ENCODE data around the gene CCDC172.
"Not testable (repeated sequence)": the region's sequence is repeated elsewhere in the genome, so short reads cannot be mapped to it uniquely, and the experiment has no call there.

Gene CCDC172

DNA sequence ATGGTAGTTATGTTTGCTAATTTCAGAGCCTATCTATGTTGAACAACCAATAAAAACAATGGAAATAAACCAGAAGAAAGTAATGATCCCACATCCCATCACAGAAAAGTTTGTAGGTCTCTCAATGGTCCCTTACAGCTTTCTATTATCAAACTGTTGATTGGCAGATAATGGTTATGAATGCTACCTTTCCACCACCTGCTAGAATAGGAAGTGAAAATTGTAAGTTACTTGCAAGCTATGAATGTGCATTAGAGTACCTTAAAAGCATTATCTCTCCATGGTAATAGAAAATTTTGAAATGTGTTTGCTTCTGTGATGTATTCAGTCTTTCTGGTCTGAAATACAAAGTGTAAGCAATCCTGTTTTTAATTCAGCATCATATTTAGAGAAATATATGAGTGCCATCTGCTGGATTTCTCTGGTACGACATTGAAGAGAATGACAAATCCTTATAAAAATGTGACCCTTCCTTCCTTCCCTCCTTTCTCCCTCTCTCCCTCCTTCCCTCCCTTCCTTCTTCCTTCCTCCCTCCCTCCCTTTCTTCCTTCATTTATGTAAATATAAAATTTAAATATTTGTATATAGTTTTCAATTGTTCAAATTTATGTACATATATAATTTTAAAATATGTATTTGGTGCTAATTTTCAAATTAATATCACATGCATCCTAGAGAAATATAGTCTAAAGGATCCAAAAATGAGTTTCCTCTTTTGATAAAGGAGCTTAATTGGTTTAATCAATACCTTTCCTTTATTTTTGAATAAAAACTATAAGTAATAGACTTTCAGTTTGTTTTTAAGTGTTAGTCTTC is 62.0 kb downstream of the CCDC172 start:
- H3K27me3 ChIP-seq (ENCODE audit: control insufficient read depth in 2 of 2, insufficient read depth in 2 of 2, low read length in 2 of 2) = no peaks in the 10 kb centered on the region
- no peak overlapping the region for H3K4me3 ChIP-seq (ENCODE audit: low read length in 2 of 2)
- no peak overlapping the region for H3K27ac ChIP-seq (ENCODE audit: low read depth in 2 of 2, low read length in 2 of 2)
- no peaks in the 10 kb centered on the region for H3K4me1 ChIP-seq (ENCODE audit: control insufficient read depth in 2 of 2, insufficient read depth in 2 of 2, low read length in 2 of 2)
- H3K9me3 ChIP-seq (ENCODE audit: control insufficient read depth in 2 of 2, low read length in 2 of 2) = no peaks in the 10 kb centered on the region
- no peak overlapping the region for H3K9ac ChIP-seq (ENCODE audit: low read depth in 1 of 2, low read length in 2 of 2)
- no peaks in the 10 kb centered on the region for H3K36me3 ChIP-seq (ENCODE audit: control insufficient read depth in 2 of 2, insufficient read depth in 2 of 2, low read length in 2 of 2)

GRCh38 chr10:116393246-116393831 is 69.1 kb downstream of the CCDC172 start:
- H3K9ac ChIP-seq (ENCODE audit: low read depth in 1 of 2, low read length in 2 of 2); H3K9me3 ChIP-seq (ENCODE audit: control insufficient read depth in 2 of 2, low read length in 2 of 2); H3K4me3 ChIP-seq (ENCODE audit: low read length in 2 of 2); H3K27ac ChIP-seq (ENCODE audit: low read depth in 2 of 2, low read length in 2 of 2); H3K27me3 ChIP-seq (ENCODE audit: control insufficient read depth in 2 of 2, insufficient read depth in 2 of 2, low read length in 2 of 2); H3K36me3 ChIP-seq (ENCODE audit: control insufficient read depth in 2 of 2, insufficient read depth in 2 of 2, low read length in 2 of 2); H3K4me1 ChIP-seq (ENCODE audit: control insufficient read depth in 2 of 2, insufficient read depth in 2 of 2, low read length in 2 of 2): not testable (repeated sequence)

DNA sequence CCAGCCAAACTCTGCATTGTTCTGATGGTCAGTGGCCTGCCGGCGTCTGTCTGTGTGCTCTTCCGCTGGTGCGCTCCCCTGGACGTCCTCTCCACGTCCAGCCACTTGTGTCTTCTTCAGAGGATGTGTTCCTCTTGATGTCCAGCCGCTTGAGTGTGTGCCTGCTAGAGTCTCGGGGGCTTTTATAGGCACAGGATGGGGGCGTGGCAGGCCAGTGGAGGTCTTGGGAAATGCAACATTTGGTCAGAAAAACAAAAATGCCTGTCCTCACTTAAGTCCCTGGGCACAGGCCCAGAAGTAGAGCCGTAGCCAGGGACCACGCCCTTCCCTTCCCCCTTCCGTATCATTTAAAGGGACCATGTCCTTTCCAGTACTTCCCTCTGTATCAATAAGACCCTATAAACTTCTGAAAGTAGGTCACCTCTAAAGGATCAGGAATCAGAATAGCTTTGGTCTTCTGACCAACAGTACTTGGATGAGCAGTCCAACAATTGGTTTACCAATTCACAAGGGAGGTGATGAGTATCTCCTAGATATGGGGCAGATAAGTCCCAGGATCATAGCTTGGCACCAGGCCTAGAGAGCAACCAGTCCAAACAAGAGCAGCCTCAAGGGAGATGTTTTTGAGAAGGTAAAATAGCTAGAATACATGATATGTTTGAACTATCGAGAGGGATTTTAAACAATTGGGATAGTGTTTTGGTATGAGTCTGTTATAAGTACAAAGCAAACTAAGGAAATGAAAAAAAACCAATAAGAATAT is 71.2 kb downstream of the CCDC172 start:
- Histone ChIP-seq H3K9me3 (ENCODE audit: control insufficient read depth in 2 of 2, low read length in 2 of 2) (no peaks in the 10 kb centered on the region), H3K36me3 (ENCODE audit: control insufficient read depth in 2 of 2, insufficient read depth in 2 of 2, low read length in 2 of 2) (no peaks in the 10 kb centered on the region), H3K27me3 (ENCODE audit: control insufficient read depth in 2 of 2, insufficient read depth in 2 of 2, low read length in 2 of 2) (no peaks in the 10 kb centered on the region), H3K9ac (ENCODE audit: low read depth in 1 of 2, low read length in 2 of 2) (no peak overlapping the region), H3K27ac (ENCODE audit: low read depth in 2 of 2, low read length in 2 of 2) (no peak overlapping the region), H3K4me3 (ENCODE audit: low read length in 2 of 2) (no peak overlapping the region), H3K4me1 (ENCODE audit: control insufficient read depth in 2 of 2, insufficient read depth in 2 of 2, low read length in 2 of 2) (no peaks in the 10 kb centered on the region)

- Histone ChIP-seq H3K36me3 (ENCODE audit: control insufficient read depth in 2 of 2, insufficient read depth in 2 of 2, low read length in 2 of 2) (no peaks in the 10 kb centered on the region), H3K27me3 (ENCODE audit: control insufficient read depth in 2 of 2, insufficient read depth in 2 of 2, low read length in 2 of 2) (no peaks in the 10 kb centered on the region), H3K27ac (ENCODE audit: low read depth in 2 of 2, low read length in 2 of 2) (no peak overlapping the region), H3K9ac (ENCODE audit: low read depth in 1 of 2, low read length in 2 of 2) (no peak overlapping the region), H3K4me1 (ENCODE audit: control insufficient read depth in 2 of 2, insufficient read depth in 2 of 2, low read length in 2 of 2) (no peaks in the 10 kb centered on the region), H3K9me3 (ENCODE audit: control insufficient read depth in 2 of 2, low read length in 2 of 2) (no peaks in the 10 kb centered on the region), H3K4me3 (ENCODE audit: low read length in 2 of 2) (no peak overlapping the region)
Observed at GRCh38 chr10:116398224-116398623, 74.0 kb downstream of the CCDC172 start.

GRCh38 chr10:116402858-116403257 is 78.6 kb downstream of the CCDC172 start:
- H3K4me3 ChIP-seq (ENCODE audit: low read length in 2 of 2) = no peak overlapping the region
- H3K9me3 ChIP-seq (ENCODE audit: control insufficient read depth in 2 of 2, low read length in 2 of 2) = no peaks in the 10 kb centered on the region
- H3K27me3 ChIP-seq (ENCODE audit: control insufficient read depth in 2 of 2, insufficient read depth in 2 of 2, low read length in 2 of 2) = no peaks in the 10 kb centered on the region
- no peaks in the 10 kb centered on the region for H3K36me3 ChIP-seq (ENCODE audit: control insufficient read depth in 2 of 2, insufficient read depth in 2 of 2, low read length in 2 of 2)
- H3K9ac ChIP-seq (ENCODE audit: low read depth in 1 of 2, low read length in 2 of 2) = no peak overlapping the region
- no peak overlapping the region for H3K27ac ChIP-seq (ENCODE audit: low read depth in 2 of 2, low read length in 2 of 2)
- H3K4me1 ChIP-seq (ENCODE audit: control insufficient read depth in 2 of 2, insufficient read depth in 2 of 2, low read length in 2 of 2) = no peaks in the 10 kb centered on the region

- Histone ChIP-seq H3K27ac (ENCODE audit: low read depth in 2 of 2, low read length in 2 of 2) (no peak overlapping the region), H3K4me3 (ENCODE audit: low read length in 2 of 2) (no peak overlapping the region), H3K36me3 (ENCODE audit: control insufficient read depth in 2 of 2, insufficient read depth in 2 of 2, low read length in 2 of 2) (no peaks in the 10 kb centered on the region), H3K9me3 (ENCODE audit: control insufficient read depth in 2 of 2, low read length in 2 of 2) (no peaks in the 10 kb centered on the region), H3K27me3 (ENCODE audit: control insufficient read depth in 2 of 2, insufficient read depth in 2 of 2, low read length in 2 of 2) (no peaks in the 10 kb centered on the region), H3K4me1 (ENCODE audit: control insufficient read depth in 2 of 2, insufficient read depth in 2 of 2, low read length in 2 of 2) (no peaks in the 10 kb centered on the region), H3K9ac (ENCODE audit: low read depth in 1 of 2, low read length in 2 of 2) (no peak overlapping the region)
Observed at GRCh38 chr10:116403740-116404250, 79.5 kb downstream of the CCDC172 start.

GRCh38 chr10:116408719-116409118 is 84.5 kb downstream of the CCDC172 start:
- H3K4me1 ChIP-seq (ENCODE audit: control insufficient read depth in 2 of 2, insufficient read depth in 2 of 2, low read length in 2 of 2) = no peaks in the 10 kb centered on the region
- no peak overlapping the region for H3K9ac ChIP-seq (ENCODE audit: low read depth in 1 of 2, low read length in 2 of 2)
- no peaks in the 10 kb centered on the region for H3K36me3 ChIP-seq (ENCODE audit: control insufficient read depth in 2 of 2, insufficient read depth in 2 of 2, low read length in 2 of 2)
- no peaks in the 10 kb centered on the region for H3K27me3 ChIP-seq (ENCODE audit: control insufficient read depth in 2 of 2, insufficient read depth in 2 of 2, low read length in 2 of 2)
- no peak overlapping the region for H3K4me3 ChIP-seq (ENCODE audit: low read length in 2 of 2)
- no peaks in the 10 kb centered on the region for H3K9me3 ChIP-seq (ENCODE audit: control insufficient read depth in 2 of 2, low read length in 2 of 2)
- H3K27ac ChIP-seq (ENCODE audit: low read depth in 2 of 2, low read length in 2 of 2) = no peak overlapping the region

GRCh38 chr10:116410351-116410750 is 86.1 kb downstream of the CCDC172 start:
- H3K27ac ChIP-seq (ENCODE audit: low read depth in 2 of 2, low read length in 2 of 2) = no peak overlapping the region
- H3K36me3 ChIP-seq (ENCODE audit: control insufficient read depth in 2 of 2, insufficient read depth in 2 of 2, low read length in 2 of 2) = no peaks in the 10 kb centered on the region
- H3K9ac ChIP-seq (ENCODE audit: low read depth in 1 of 2, low read length in 2 of 2) = no peak overlapping the region
- no peaks in the 10 kb centered on the region for H3K9me3 ChIP-seq (ENCODE audit: control insufficient read depth in 2 of 2, low read length in 2 of 2)
- no peaks in the 10 kb centered on the region for H3K4me1 ChIP-seq (ENCODE audit: control insufficient read depth in 2 of 2, insufficient read depth in 2 of 2, low read length in 2 of 2)
- no peak overlapping the region for H3K4me3 ChIP-seq (ENCODE audit: low read length in 2 of 2)
- no peaks in the 10 kb centered on the region for H3K27me3 ChIP-seq (ENCODE audit: control insufficient read depth in 2 of 2, insufficient read depth in 2 of 2, low read length in 2 of 2)

- Histone ChIP-seq H3K27me3 (ENCODE audit: control insufficient read depth in 2 of 2, insufficient read depth in 2 of 2, low read length in 2 of 2) (no peaks in the 10 kb centered on the region), H3K4me3 (ENCODE audit: low read length in 2 of 2) (no peak overlapping the region), H3K9ac (ENCODE audit: low read depth in 1 of 2, low read length in 2 of 2) (no peak overlapping the region), H3K36me3 (ENCODE audit: control insufficient read depth in 2 of 2, insufficient read depth in 2 of 2, low read length in 2 of 2) (no peaks in the 10 kb centered on the region), H3K9me3 (ENCODE audit: control insufficient read depth in 2 of 2, low read length in 2 of 2) (no peaks in the 10 kb centered on the region), H3K4me1 (ENCODE audit: control insufficient read depth in 2 of 2, insufficient read depth in 2 of 2, low read length in 2 of 2) (no peaks in the 10 kb centered on the region), H3K27ac (ENCODE audit: low read depth in 2 of 2, low read length in 2 of 2) (no peak overlapping the region)
Observed at GRCh38 chr10:116417821-116418220, 93.6 kb downstream of the CCDC172 start.

DNA sequence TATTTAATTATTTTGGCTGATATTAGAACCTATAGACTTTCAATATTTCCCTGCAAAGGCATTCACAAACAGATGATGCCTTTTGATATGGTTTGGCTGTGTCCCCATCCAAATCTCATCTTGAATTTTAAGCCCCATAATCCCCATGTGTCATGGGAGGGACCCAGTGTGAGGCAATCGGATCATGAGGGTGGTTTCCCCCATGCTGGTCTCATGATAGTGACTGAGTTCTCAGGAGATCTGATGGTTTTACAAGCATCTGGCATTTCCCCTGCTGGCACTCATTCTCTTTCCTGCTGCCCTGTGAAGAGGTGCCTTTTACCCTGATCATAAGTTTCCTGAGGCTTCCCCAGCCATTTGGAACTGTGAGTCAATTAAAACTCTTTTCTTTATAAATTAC is 94.1 kb downstream of the CCDC172 start:
- Histone ChIP-seq H3K27ac (ENCODE audit: low read depth in 2 of 2, low read length in 2 of 2) (no peak overlapping the region), H3K27me3 (ENCODE audit: control insufficient read depth in 2 of 2, insufficient read depth in 2 of 2, low read length in 2 of 2) (peaks cover 0 to 3% of the 10 kb centered on the region in 2 donors), H3K4me3 (ENCODE audit: low read length in 2 of 2) (no peak overlapping the region), H3K9ac (ENCODE audit: low read depth in 1 of 2, low read length in 2 of 2) (no peak overlapping the region), H3K9me3 (ENCODE audit: control insufficient read depth in 2 of 2, low read length in 2 of 2) (no peaks in the 10 kb centered on the region), H3K36me3 (ENCODE audit: control insufficient read depth in 2 of 2, insufficient read depth in 2 of 2, low read length in 2 of 2) (no peaks in the 10 kb centered on the region), H3K4me1 (ENCODE audit: control insufficient read depth in 2 of 2, insufficient read depth in 2 of 2, low read length in 2 of 2) (no peaks in the 10 kb centered on the region)
